SK-N-SH (cell line): ENCODE results near the gene RNF146.

Source experiments
- CTCF ChIP-seq: fragments of 200-600 bp; sonication (generic); IDR thresholded peaks from 2 replicates; pipeline ENCODE4 v1.6.1; 2017; ENCODE audit warnings: antibody characterized with exemption, mild to moderate bottlenecking, moderate library complexity
- EP300 ChIP-seq, 2 experiments: IDR thresholded peaks; 2 replicates each; pipeline versions ENCODE4 v1.4.0 to v1.6.1; 2012; ENCODE audit warnings: borderline replicate concordance in 1 of 2, low read depth in 1 of 2, low read length in 1 of 2
- FOXM1 ChIP-seq: IDR thresholded peaks from 2 replicates; pipeline ENCODE4 v1.4.0; 2012; ENCODE audit warnings: low read depth, mild to moderate bottlenecking
- GABPA ChIP-seq: IDR thresholded peaks from 2 replicates; pipeline ENCODE4 v1.4.0; 2012; ENCODE audit warnings: low read depth, mild to moderate bottlenecking
- MEF2A ChIP-seq: IDR thresholded peaks from 2 replicates; pipeline ENCODE4 v1.4.0; 2012; ENCODE audit warnings: low read depth, borderline replicate concordance
- MXI1 ChIP-seq: IDR thresholded peaks from 2 replicates; pipeline ENCODE4 v1.6.1; 2012; ENCODE audit warnings: mild to moderate bottlenecking, low read depth, low read length, improper control_type of control experiment
- REST ChIP-seq: IDR thresholded peaks from 2 replicates; pipeline ENCODE4 v1.6.1; 2012; ENCODE audit warnings: mild to moderate bottlenecking, low read depth, low read length, moderate library complexity
- TAF1 ChIP-seq: IDR thresholded peaks from 2 replicates; pipeline ENCODE4 v1.6.1; 2012; ENCODE audit warnings: low read depth, mild to moderate bottlenecking, low read length, moderate library complexity, borderline replicate concordance
- TF ChIP-seq, protein P1 (sequence below): IDR thresholded peaks from 2 replicates; pipeline ENCODE4 v1.4.0; 2012; ENCODE audit warnings: low read depth, borderline replicate concordance
- TF ChIP-seq, protein P2 (sequence below): fragments of 150-350 bp; IDR thresholded peaks from 2 replicates; pipeline ENCODE4 v1.6.1; 2016; ENCODE audit warnings: mild to moderate bottlenecking, low read depth, low read length

DNA sequence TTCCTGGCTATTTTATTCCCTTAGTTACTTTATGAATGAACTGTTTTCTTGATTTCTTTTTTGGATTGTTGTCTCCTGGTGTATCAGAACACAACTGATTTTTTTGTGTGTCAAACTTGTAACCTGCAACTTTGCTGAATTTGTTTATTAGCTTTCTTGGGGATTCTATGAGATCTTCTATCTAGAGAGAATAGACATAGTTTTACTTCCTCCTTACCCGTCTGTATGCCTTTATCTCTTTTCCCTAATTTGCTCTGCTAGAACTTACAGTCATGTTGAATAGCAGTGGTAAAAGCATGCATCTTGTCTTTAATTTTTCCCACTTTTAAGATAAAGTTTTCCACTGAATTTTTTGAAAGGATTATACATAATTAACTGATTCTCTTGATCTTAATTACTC, 13.2 kb downstream of the RNF146 start:
- TF ChIP-seq TAF1 (no peak), CTCF (no peak), MXI1 (no peak), MEF2A (no peak), REST (no peak), FOXM1 (no peak), EP300 (IDR thresholded peaks at IDR 0.05; ENCODE audit: borderline replicate concordance in 1 of 2, low read depth in 1 of 2, low read length in 1 of 2) (no peak), GABPA (no peak)
- TF ChIP-seq, protein P1, sequence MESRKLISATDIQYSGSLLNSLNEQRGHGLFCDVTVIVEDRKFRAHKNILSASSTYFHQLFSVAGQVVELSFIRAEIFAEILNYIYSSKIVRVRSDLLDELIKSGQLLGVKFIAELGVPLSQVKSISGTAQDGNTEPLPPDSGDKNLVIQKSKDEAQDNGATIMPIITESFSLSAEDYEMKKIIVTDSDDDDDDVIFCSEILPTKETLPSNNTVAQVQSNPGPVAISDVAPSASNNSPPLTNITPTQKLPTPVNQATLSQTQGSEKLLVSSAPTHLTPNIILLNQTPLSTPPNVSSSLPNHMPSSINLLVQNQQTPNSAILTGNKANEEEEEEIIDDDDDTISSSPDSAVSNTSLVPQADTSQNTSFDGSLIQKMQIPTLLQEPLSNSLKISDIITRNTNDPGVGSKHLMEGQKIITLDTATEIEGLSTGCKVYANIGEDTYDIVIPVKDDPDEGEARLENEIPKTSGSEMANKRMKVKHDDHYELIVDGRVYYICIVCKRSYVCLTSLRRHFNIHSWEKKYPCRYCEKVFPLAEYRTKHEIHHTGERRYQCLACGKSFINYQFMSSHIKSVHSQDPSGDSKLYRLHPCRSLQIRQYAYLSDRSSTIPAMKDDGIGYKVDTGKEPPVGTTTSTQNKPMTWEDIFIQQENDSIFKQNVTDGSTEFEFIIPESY = no peak
- TF ChIP-seq, protein P2, sequence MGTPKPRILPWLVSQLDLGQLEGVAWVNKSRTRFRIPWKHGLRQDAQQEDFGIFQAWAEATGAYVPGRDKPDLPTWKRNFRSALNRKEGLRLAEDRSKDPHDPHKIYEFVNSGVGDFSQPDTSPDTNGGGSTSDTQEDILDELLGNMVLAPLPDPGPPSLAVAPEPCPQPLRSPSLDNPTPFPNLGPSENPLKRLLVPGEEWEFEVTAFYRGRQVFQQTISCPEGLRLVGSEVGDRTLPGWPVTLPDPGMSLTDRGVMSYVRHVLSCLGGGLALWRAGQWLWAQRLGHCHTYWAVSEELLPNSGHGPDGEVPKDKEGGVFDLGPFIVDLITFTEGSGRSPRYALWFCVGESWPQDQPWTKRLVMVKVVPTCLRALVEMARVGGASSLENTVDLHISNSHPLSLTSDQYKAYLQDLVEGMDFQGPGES = no peak
